ENCODE data around the gene SMC1A. TPM values are rescaled to one million over a fixed set of nuclear protein-coding genes. Genes with fewer than 3 reads are reported as not detected.
A peak's percentile ranks its signal among the peaks of the same experiment; 100 is the strongest.

SMC1A gene
- total RNA-seq, 1 donor from 2014 or later, result 42.8 TPM

DNA sequence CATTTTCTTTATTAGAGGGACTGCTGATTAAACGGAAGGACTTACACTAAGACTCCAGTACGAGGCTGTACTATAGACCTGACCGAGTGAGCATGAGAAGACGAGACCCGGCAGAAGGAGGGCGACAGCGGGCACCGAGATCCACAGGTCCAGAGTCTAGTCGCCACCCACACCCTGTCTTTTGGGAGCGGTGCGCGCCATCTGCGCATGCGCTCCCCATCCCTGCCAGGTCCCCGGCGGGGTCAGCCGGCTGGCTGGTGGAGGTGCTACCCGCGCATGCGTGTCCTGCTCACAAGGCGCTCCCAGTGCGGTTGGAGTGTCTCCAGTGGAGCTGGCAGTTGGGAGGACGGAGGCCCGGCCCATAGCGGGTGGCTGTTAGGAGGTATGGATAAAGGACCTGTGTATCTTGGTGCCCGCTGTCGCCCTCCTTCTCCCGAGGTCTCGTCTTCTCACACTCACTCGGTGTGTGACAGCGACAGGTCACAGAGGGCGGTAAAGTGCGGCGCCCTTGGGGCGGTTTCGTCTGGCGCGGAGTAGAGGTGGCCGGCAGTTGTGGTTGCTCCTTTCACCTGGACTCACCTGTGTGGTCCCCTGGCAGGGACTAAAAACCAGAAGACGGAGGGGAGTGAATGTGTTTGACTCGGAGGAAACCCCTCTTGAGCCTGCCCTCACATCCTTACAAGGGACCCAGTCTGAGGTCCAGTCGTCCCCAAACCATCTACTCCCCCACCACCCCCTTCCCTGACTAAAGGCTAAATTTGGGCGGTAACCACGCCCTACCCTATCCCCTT is 19.3 kb upstream of the SMC1A start:
- Mint-ChIP-seq H3K36me3 (ENCODE audit: low read depth) (no peaks in the 10 kb centered on the region), H3K4me3 (ENCODE audit: unreplicated experiment) (peak overlapping the region; percentile 73), H3K27me3 (ENCODE audit: low read depth) (no peaks in the 10 kb centered on the region), H3K9me3 (ENCODE audit: low read depth) (peaks cover 3% of the 10 kb centered on the region), H3K4me1 (ENCODE audit: low read depth) (peaks cover 15% of the 10 kb centered on the region), H3K27ac (ENCODE audit: unreplicated experiment) (no peak overlapping the region)
- peak; percentile 96 for DNase-seq (ENCODE audit: low spot score)
- TF ChIP-seq, protein P1, sequence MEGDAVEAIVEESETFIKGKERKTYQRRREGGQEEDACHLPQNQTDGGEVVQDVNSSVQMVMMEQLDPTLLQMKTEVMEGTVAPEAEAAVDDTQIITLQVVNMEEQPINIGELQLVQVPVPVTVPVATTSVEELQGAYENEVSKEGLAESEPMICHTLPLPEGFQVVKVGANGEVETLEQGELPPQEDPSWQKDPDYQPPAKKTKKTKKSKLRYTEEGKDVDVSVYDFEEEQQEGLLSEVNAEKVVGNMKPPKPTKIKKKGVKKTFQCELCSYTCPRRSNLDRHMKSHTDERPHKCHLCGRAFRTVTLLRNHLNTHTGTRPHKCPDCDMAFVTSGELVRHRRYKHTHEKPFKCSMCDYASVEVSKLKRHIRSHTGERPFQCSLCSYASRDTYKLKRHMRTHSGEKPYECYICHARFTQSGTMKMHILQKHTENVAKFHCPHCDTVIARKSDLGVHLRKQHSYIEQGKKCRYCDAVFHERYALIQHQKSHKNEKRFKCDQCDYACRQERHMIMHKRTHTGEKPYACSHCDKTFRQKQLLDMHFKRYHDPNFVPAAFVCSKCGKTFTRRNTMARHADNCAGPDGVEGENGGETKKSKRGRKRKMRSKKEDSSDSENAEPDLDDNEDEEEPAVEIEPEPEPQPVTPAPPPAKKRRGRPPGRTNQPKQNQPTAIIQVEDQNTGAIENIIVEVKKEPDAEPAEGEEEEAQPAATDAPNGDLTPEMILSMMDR (IDR thresholded peaks at IDR 0.05), result no peak

DNA sequence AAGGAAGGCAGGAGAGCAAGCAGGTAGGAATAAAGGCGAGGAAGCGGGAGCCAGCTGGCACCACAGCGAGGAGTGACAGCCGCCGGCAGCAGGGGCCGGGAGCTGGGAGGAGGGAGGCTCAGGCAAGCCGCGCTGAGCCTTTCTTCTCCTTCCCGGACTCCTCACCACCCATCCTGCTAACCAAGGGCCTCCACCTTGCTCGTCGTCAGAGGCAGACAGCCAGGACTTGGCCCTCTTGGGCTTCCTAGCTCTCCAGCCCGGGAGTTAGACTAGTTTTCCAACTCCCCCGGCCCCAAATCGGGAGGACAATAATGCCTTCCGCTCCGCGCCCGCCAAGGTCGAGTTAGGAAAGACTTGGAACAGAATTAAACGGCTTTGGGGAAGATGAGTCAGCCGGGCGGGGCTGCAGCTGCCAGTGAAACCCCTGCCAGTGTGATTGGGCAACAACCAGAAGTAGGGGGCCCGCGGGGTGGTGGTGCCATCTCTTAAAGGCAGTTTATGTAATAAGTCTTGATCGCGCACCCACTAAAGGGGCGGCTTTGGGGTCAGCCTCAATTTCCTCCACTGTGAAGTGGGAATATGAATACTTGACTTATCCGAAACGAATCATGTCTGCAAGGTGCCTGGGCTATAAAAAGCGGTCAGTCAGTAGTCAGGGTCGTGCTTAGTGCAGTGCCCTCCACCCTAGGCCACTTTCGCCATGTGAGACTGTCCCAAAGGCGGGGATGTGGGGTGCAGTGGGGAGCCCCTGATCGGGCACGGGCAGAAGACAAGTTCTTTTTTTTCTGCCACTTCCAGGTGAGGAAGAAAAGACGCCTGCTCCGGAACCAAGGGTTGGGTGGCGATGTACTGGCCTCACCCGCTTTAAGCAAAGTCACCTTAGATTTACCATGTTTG is 18.4 kb upstream of the SMC1A start:
- no peak overlapping the region for H3K27ac Mint-ChIP-seq (ENCODE audit: unreplicated experiment)
- H3K4me3 Mint-ChIP-seq (ENCODE audit: unreplicated experiment), result peak overlapping the region; percentile 73
- H3K4me1 Mint-ChIP-seq (ENCODE audit: low read depth), result peaks cover 15% of the 10 kb centered on the region
- H3K36me3 Mint-ChIP-seq (ENCODE audit: low read depth), result no peaks in the 10 kb centered on the region
- H3K9me3 Mint-ChIP-seq (ENCODE audit: low read depth), result peaks cover 3% of the 10 kb centered on the region
- no peaks in the 10 kb centered on the region for H3K27me3 Mint-ChIP-seq (ENCODE audit: low read depth)
- no peak for DNase-seq (ENCODE audit: low spot score)
- TF ChIP-seq, protein P1 (IDR thresholded peaks at IDR 0.05), result no peak

DNA sequence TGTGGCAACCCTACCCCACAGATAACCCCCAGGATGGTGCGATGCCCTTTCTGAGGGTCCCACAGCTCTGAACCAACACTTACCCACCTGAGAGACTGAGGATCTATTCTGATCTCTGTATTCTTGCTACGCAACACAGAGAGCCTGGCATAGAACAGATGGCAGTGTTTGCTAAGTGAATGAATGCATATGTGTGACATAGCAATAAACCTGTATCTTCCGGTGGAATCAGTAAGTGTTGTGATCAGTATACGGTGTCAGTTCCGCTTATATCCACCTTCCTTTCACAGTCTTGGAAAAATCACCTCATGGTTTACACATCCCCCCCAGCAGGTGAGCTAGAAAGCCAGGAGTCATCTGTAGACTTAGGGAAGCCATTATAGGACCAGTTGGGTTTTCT is 17.6 kb upstream of the SMC1A start:
- no peak overlapping the region for H3K27ac Mint-ChIP-seq (ENCODE audit: unreplicated experiment)

DNA sequence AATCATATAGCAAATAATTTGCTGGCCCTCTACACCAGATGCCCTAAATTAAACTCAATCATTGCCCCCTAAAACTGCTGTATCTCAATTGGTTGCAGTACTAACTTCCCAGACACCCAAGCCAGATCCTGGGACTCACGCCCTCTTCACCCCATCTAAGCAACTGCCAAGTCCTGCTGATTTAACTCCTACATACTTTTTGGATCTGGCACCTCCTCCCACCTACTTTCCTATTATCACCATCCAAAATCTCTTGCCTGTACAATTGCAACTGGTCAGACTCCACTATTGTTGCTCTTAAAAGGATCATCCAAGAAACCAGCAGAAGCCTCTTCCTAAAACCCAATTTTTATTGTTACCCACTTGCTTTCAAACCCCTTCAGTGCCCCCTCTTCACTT is 16.4 kb upstream of the SMC1A start:
- H3K4me3 Mint-ChIP-seq (ENCODE audit: unreplicated experiment), result no peak overlapping the region
- peaks cover 8% of the 10 kb centered on the region for H3K9me3 Mint-ChIP-seq (ENCODE audit: low read depth)
- peaks cover 22% of the 10 kb centered on the region for H3K4me1 Mint-ChIP-seq (ENCODE audit: low read depth)
- no peaks in the 10 kb centered on the region for H3K27me3 Mint-ChIP-seq (ENCODE audit: low read depth)
- no peak for DNase-seq (ENCODE audit: low spot score)
- H3K27ac Mint-ChIP-seq (ENCODE audit: unreplicated experiment), result no peak overlapping the region
- no peaks in the 10 kb centered on the region for H3K36me3 Mint-ChIP-seq (ENCODE audit: low read depth)
- TF ChIP-seq, protein P1 (IDR thresholded peaks at IDR 0.05), result no peak

More for the DNA sequence above, 17.6 kb upstream of the SMC1A start:
- Mint-ChIP-seq H3K9me3 (ENCODE audit: low read depth) (peaks cover 8% of the 10 kb centered on the region), H3K27me3 (ENCODE audit: low read depth) (no peaks in the 10 kb centered on the region), H3K36me3 (ENCODE audit: low read depth) (no peaks in the 10 kb centered on the region), H3K4me3 (ENCODE audit: unreplicated experiment) (peak overlapping the region; percentile 8), H3K4me1 (ENCODE audit: low read depth) (peaks cover 15% of the 10 kb centered on the region)
- TF ChIP-seq, protein P1 (IDR thresholded peaks at IDR 0.05), result no peak
- no peak for DNase-seq (ENCODE audit: low spot score)

DNA sequence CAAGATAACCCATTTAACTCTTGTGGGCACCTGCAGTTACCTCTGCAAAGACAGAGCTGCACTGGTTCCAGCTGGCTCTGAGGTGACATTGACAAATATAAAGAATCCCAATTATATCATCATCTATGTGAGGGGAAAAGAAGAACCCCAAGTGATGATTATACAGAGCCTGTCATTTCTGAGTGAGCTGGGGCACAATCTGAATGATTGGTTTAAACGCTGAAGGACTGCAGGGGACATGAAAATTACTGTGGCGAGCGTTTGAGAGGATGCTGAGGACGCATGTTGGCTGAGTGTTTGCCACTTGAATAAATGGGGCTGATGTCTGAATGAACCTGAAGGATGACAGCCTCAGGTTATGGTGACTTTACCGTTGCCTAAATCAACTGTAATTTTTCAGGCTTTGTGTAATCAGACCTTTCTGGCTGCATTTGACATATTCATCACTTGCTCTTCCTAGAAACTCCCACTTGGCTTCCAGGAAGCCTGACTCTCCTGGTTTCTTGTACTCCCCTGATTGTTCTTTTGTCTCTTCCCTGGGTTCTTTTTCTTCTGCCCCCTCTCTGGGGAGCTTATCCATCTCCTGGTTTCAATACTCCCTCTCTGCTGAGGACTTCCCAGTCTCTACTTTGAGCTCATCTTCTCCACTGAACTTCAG is 15.8 kb upstream of the SMC1A start:
- Mint-ChIP-seq H3K36me3 (ENCODE audit: low read depth) (no peaks in the 10 kb centered on the region), H3K9me3 (ENCODE audit: low read depth) (peaks cover 8% of the 10 kb centered on the region), H3K27me3 (ENCODE audit: low read depth) (no peaks in the 10 kb centered on the region), H3K27ac (ENCODE audit: unreplicated experiment) (no peak overlapping the region), H3K4me1 (ENCODE audit: low read depth) (peaks cover 25% of the 10 kb centered on the region), H3K4me3 (ENCODE audit: unreplicated experiment) (no peak overlapping the region)
- TF ChIP-seq, protein P1 (IDR thresholded peaks at IDR 0.05), result no peak
- no peak for DNase-seq (ENCODE audit: low spot score)
